B cell (primary cell): Measurements from ENCODE around the gene FAM204A. TPM values are rescaled to one million over a fixed set of nuclear protein-coding genes. Genes with fewer than 3 reads are reported as not detected.

Experiments
- ATAC-seq: fragments of 200-7000 bp; cut with Tn5 transposase; one replicate; pipeline ENCODE4 v1.10.0; 2021; ENCODE audit warnings: low read depth, mild to moderate bottlenecking, moderate number of reproducible peaks, moderate library complexity
- CTCF ChIA-PET: fragments of 350-600 bp; sonication (Branson Sonifier 250); formaldehyde crosslinking; loops from one replicate; lab custom pipeline; 2021; ENCODE audit warnings: antibody characterized with exemption, inconsistent platforms; lab: Charles Lee
- POLR2A ChIA-PET: fragments of 350-600 bp; sonication (Branson Sonifier 250); formaldehyde crosslinking; loops from one replicate; lab custom pipeline; 2021; ENCODE audit warnings: antibody characterized with exemption; lab: Charles Lee
- DNase-seq: peaks from one replicate; pipeline ENCODE4 v3.0.0; 2013
- H2AFZ ChIP-seq: 2 replicates; pipeline ENCODE4 v1.6.1; 2012; ENCODE audit warnings: mild to moderate bottlenecking, low read depth, low read length; ENCODE audit not compliant: insufficient read depth, poor library complexity, severe bottlenecking
- H3K27ac ChIP-seq, 2 donors: 1 replicate in 1 of 2; 2 replicates in 1 of 2; pipeline ENCODE4 v1.5.1; 2012 to 2013; ENCODE audit warnings: low read length in 2 of 2, mild to moderate bottlenecking in 2 of 2, moderate library complexity in 1 of 2
- H3K27me3 ChIP-seq, 4 experiments: fragments of 200-600 bp in 1 of 4; sonication (generic) in 1 of 4; replicated peaks in 1 of 4; 1 replicate in 2 of 4; 2 replicates in 2 of 4; pipeline versions ENCODE4 v1.6.1 to v1.7.0; 2013 to 2016; ENCODE audit warnings: low read length in 3 of 4, mild to moderate bottlenecking in 2 of 4, mixed read lengths in 1 of 4, moderate library complexity in 1 of 4; ENCODE audit not compliant: insufficient read depth in 4 of 4, control insufficient read depth in 3 of 4; ENCODE audit errors: control extremely low read depth in 1 of 4
- H3K36me3 ChIP-seq, 2 experiments: replicated peaks in 1 of 2; 1 replicate in 1 of 2; 2 replicates in 1 of 2; pipeline versions ENCODE4 v1.6.1 to v1.7.1; 2013; ENCODE audit warnings: low read length in 1 of 2; ENCODE audit not compliant: insufficient read depth in 2 of 2, control insufficient read depth in 1 of 2; ENCODE audit errors: control extremely low read depth in 1 of 2, extremely low read depth in 1 of 2
- H3K4me1 ChIP-seq, 2 donors: fragments of 200-600 bp in 1 of 2; sonication (generic) in 1 of 2; 1 replicate in 1 of 2; 2 replicates in 1 of 2; pipeline versions ENCODE4 v1.5.1 to v1.6.1; 2013 to 2017; ENCODE audit warnings: low read length in 2 of 2; ENCODE audit not compliant: control insufficient read depth in 2 of 2, insufficient read depth in 2 of 2
- H3K4me2 ChIP-seq: replicated peaks from 2 replicates; pipeline ENCODE3; 2012; ENCODE audit warnings: mild to moderate bottlenecking, low read depth, low read length; ENCODE audit not compliant: poor library complexity, severe bottlenecking
- H3K4me3 ChIP-seq, 5 experiments: fragments of 200-600 bp in 1 of 5; sonication (generic) in 1 of 5; 1 replicate in 3 of 5; 2 replicates in 2 of 5; pipeline versions ENCODE4 v1.5.1 to v1.7.0; 2011 to 2016; ENCODE audit warnings: low read length in 4 of 5, mild to moderate bottlenecking in 4 of 5, low read depth in 2 of 5, control low read depth in 1 of 5, moderate library complexity in 1 of 5; ENCODE audit not compliant: insufficient read depth in 1 of 5; ENCODE audit errors: control extremely low read depth in 1 of 5, extremely low read depth in 1 of 5
- H3K79me2 ChIP-seq: fragments of 200-600 bp; sonication (generic); one replicate; pipeline ENCODE4 v1.6.0; 2016; ENCODE audit warnings: low read length; ENCODE audit not compliant: control insufficient read depth, insufficient read depth
- H3K9ac ChIP-seq: fragments of 200-600 bp; sonication (generic); 2 replicates; pipeline ENCODE4 v1.6.1; 2017; ENCODE audit warnings: mild to moderate bottlenecking, low read length, moderate library complexity
- H3K9me3 ChIP-seq, 3 donors: one replicate each; pipeline versions ENCODE4 v1.6.1 to v1.7.1; 2013; ENCODE audit warnings: low read length in 2 of 3; ENCODE audit not compliant: control insufficient read depth in 2 of 3, insufficient read depth in 1 of 3; ENCODE audit errors: control extremely low read depth in 1 of 3
- H4K20me1 ChIP-seq: 2 replicates; pipeline ENCODE4 v1.6.0; 2012; ENCODE audit warnings: mild to moderate bottlenecking, low read length; ENCODE audit not compliant: insufficient read depth, control insufficient read depth, poor library complexity, severe bottlenecking
- H3K27ac Mint-ChIP-seq: one replicate; pipeline ENCODE4 v1.8.0; 2021; ENCODE audit warnings: mixed read lengths
- H3K27me3 Mint-ChIP-seq: one replicate; pipeline ENCODE4 v1.8.0; 2021; ENCODE audit warnings: mixed read lengths
- H3K4me1 Mint-ChIP-seq: one replicate; pipeline ENCODE4 v1.8.0; 2021; ENCODE audit warnings: mixed read lengths
- H3K4me3 Mint-ChIP-seq: one replicate; pipeline ENCODE4 v1.8.0; 2021; ENCODE audit warnings: mixed read lengths
- H3K9me3 Mint-ChIP-seq: one replicate; pipeline ENCODE4 v1.8.0; 2022; ENCODE audit warnings: mixed read lengths; ENCODE audit not compliant: insufficient read depth
- CTCF ChIP-seq: fragments of 200-600 bp; IDR thresholded peaks from one replicate; pipeline ENCODE4 v1.8.0; 2022; ENCODE audit warnings: antibody characterized with exemption, mild to moderate bottlenecking
- EZH2 ChIP-seq: IDR thresholded peaks from 2 replicates; pipeline ENCODE4 v1.6.1; 2012; ENCODE audit warnings: borderline replicate concordance, low read depth, mild to moderate bottlenecking, moderate library complexity, low read length; ENCODE audit not compliant: insufficient read depth, poor library complexity, severe bottlenecking
- WGBS: methylation state at CpG from one replicate; pipeline ENCODE4 v1.1.5; 2013; ENCODE audit warnings: missing lambda C conversion rate; ENCODE audit not compliant: insufficient coverage; 5-methylcytosine and 5-hydroxymethylcytosine counted together
- intact Hi-C: fragments of 100-400 bp; cut with micrococcal nuclease; formaldehyde crosslinking; loops from one replicate; pipeline ENCODE4 v1.10.0; 2022
- polyA plus RNA-seq: library from polyadenylated mRNA; depleted of rRNA; stranded (reverse); fragments of >200 nt; gene quantifications from 2 replicates; pipeline ENCODE4 v1.2.3, GENCODE V29; 2012
- total RNA-seq, 2 donors: library from RNA; stranded (reverse); fragments of 120-200 nt in 1 of 2; gene quantifications; 1 replicate in 1 of 2; 2 replicates in 1 of 2; pipeline versions ENCODE4 v1.2.3 to v1.2.4, GENCODE V29; 2013 to 2022

Gene FAM204A
- total and polyA plus RNA-seq, 2 donors (not counting 1 experiment from before 2014, with no cell fraction given): 14.2 to 79.8 TPM

GRCh38 chr10:118286051-118286838 is 55.9 kb downstream of the FAM204A start:
- ATAC-seq: no peak
- Histone ChIP-seq H3K36me3 (no peaks in the 10 kb centered on the region), H3K9ac (no peak overlapping the region), H3K79me2 (no peaks in the 10 kb centered on the region), H3K4me1 (no peaks in the 10 kb centered on the region), H3K9me3 (no peaks in the 10 kb centered on the region), H2AFZ (no peak overlapping the region), H3K27me3 (peaks cover 0 to 18% (median 3%) of the 10 kb centered on the region in 4 experiments), H4K20me1 (no peaks in the 10 kb centered on the region), H3K4me3 (no peak overlapping the region), H3K4me2 (no peak overlapping the region), H3K27ac (no peak overlapping the region)
- WGBS: 70% methylated on average over 12 of the region's 17 CpGs
- Mint-ChIP-seq H3K27me3 (peaks cover 14% of the 10 kb centered on the region), H3K9me3 (no peaks in the 10 kb centered on the region), H3K4me3 (no peak overlapping the region), H3K27ac (no peak overlapping the region), H3K4me1 (no peaks in the 10 kb centered on the region)
- DNase-seq: no peak
- TF ChIP-seq EZH2: no peak
- TF ChIP-seq CTCF: no peak
- POLR2A ChIA-PET: no interaction called here
- intact Hi-C loops: no loop called here
- CTCF ChIA-PET: no interaction called here

- H3K27me3 Mint-ChIP-seq: peaks cover 18% of the 10 kb centered on the region
Measured at GRCh38 chr10:118282670-118283069, 59.5 kb downstream of the FAM204A start.

More at GRCh38 chr10:118282670-118283069, 59.5 kb downstream of the FAM204A start:
- ChIA-PET POLR2A (no interaction called here), CTCF (no interaction called here)
- WGBS: 89% methylated on average over 1 of the region's 1 CpG
- no peaks in the 10 kb centered on the region for H3K4me1 ChIP-seq
- H3K9me3 Mint-ChIP-seq: no peaks in the 10 kb centered on the region
- peaks cover 0 to 15% (median 5%) of the 10 kb centered on the region in 4 experiments for H3K27me3 ChIP-seq
- H3K27ac ChIP-seq: no peak overlapping the region
- H3K9me3 ChIP-seq: peaks cover 0 to 9% (median 5%) of the 10 kb centered on the region in 3 donors
- no peak overlapping the region for H3K4me2 ChIP-seq
- H4K20me1 ChIP-seq: no peaks in the 10 kb centered on the region
- H3K36me3 ChIP-seq: no peaks in the 10 kb centered on the region
- H3K4me1 Mint-ChIP-seq: no peaks in the 10 kb centered on the region
- no peaks in the 10 kb centered on the region for H3K79me2 ChIP-seq
- H3K4me3 ChIP-seq: no peak overlapping the region
- H3K27ac Mint-ChIP-seq: no peak overlapping the region
- DNase-seq (no peak), ATAC-seq (no peak)
- intact Hi-C loops: no loop called here
- TF ChIP-seq CTCF: no peak
- TF ChIP-seq EZH2: no peak
- no peak overlapping the region for H3K4me3 Mint-ChIP-seq
- H2AFZ ChIP-seq: no peak overlapping the region
- H3K9ac ChIP-seq: no peak overlapping the region
